ENCODE results near the gene RECQL.
"Not testable (repeated sequence)": the region's sequence is repeated elsewhere in the genome, so short reads cannot be mapped to it uniquely, and the experiment has no call there.

Gene RECQL

DNA sequence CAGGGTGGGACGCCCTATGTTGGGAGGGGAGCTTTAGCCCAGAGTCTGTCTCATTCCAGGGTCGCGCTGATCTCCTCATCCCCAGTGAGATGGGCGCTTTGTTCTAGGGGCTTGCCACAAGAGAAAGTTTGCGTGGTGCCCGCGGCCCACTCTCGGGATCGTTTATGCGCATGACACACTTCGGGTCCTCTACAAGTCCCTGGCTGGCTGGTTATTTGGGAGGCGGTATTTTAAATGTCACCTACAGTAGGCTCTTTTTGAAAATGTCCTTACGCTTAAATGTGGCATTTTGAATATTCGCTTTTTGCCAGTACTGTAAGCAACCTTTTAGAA lies 695 bp upstream of the RECQL start:
- peak; percentile 7 for DNase-seq (ENCODE audit: low spot score)

DNA sequence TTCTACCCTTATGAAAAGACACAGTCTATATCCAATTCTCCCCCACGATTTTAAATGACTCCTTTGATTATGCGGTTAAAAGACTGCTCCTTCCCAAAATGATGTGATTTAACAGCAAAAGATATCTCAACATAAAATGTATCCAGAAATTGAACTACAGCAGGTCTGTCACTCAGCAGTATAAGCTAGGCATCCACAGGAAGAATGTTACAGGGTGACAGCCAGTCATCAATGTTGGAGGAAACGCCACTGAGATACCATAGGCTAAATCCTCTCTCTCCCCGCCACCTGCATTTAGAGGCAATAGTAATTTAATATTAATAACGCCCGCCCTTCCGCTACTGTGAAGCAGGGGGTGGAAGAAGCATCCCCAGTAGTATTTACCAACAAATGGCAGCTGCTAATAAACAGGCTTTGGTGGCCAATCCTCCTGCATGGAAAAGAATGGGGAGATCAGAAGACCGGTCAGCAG lies 613 bp downstream of the RECQL start:
- no peak for DNase-seq (ENCODE audit: low spot score)

- DNase-seq (ENCODE audit: low spot score), result no peak
Observed at GRCh38 chr12:21499765-21500164, 1.7 kb downstream of the RECQL start.

DNA sequence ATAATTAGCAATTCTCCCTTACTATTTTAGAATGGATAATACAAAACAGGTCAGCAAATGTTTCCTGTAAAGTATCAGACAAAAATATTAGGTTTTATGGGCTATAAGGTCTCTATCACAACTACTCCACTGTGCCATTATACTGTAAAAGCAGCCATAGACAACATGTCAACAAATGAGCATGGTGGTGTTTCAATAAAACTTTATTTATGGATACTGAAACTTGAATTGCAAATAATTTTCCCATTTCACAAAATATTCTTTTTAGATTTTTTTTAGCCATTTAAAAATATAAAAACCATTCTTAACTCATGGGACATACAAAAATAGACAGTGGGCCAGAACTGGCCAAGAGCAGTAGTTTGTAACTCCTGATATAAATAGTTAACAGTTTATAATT lies 15.4 kb downstream of the RECQL start:
- DNase-seq (ENCODE audit: low spot score), result no peak

GRCh38 chr12:21483531-21483930 lies 17.9 kb downstream of the RECQL start:
- no peak for DNase-seq (ENCODE audit: low spot score)

GRCh38 chr12:21478756-21479455 lies 22.5 kb downstream of the RECQL start:
- no peak for DNase-seq (ENCODE audit: low spot score)

- DNase-seq (ENCODE audit: low spot score), result no peak
Observed at GRCh38 chr12:21476949-21477348, 24.5 kb downstream of the RECQL start.

GRCh38 chr12:21475552-21475951 lies 25.9 kb downstream of the RECQL start:
- no peak for DNase-seq (ENCODE audit: low spot score)

- DNase-seq (ENCODE audit: low spot score), result no peak
Observed at GRCh38 chr12:21472197-21472823, 29.1 kb downstream of the RECQL start.

DNA sequence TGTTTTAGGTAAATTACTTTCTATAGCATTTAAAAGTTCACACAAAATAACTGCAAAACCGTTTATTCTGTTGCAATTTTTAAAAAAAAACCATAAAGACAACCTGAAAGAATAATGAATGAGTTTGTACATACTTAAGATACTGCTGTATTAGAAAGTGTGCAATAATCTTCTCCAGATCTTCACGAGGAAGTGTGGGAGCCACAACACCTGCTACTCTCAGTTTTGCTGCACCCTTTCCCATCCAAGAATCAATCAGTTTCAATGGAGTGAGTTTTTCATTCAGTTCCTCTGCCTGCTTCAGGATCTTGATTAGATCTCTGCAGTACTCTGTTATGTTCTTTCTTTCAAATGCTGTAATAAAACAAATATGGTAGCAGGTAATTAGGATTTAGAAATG lies 30.1 kb downstream of the RECQL start:
- no peak for DNase-seq (ENCODE audit: low spot score)

DNA sequence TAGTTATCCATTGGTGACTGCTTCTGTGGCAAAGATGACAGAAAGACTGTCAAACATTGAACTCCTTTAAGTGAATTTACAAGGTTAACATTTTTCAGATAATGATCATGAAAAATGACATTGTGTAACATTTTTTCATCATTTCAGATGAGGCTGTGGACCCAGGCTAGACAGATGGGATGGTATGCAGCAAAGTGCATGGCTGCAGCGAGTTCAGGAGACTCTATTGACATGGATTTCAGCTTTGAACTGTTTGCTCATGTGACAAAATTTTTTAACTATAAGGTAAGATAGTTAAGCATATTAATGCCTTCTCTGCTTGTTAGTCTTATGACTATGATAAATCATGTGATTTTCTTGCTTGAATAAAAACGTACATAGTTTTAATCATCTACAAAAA lies 34.1 kb downstream of the RECQL start:
- not testable (repeated sequence) for DNase-seq (ENCODE audit: low spot score)

DNA sequence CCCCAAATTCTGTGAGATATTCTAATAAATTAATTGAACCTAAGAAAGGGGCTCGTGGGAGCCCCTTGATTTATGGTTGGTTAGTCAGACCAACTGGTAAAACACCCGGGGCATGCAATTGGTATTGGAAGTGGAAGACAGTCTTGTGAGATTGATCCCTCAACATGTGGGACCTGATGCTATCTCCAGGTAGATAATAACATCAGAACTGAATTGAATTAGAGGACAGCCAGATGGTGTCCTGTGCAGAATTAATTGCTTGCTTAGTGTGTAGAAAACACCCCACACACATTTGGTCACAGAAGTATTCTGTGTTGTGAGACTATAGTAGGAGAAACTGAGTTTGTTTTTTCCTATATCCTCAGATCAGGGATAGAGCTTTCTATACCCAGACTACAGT lies 42.0 kb downstream of the RECQL start:
- DNase-seq (ENCODE audit: low spot score), result no peak

- DNase-seq (ENCODE audit: low spot score), result no peak
Observed at GRCh38 chr12:21456291-21456780, 45.1 kb downstream of the RECQL start.

- DNase-seq (ENCODE audit: low spot score), result no peak
Observed at GRCh38 chr12:21453312-21453852, 48.1 kb downstream of the RECQL start.

DNA sequence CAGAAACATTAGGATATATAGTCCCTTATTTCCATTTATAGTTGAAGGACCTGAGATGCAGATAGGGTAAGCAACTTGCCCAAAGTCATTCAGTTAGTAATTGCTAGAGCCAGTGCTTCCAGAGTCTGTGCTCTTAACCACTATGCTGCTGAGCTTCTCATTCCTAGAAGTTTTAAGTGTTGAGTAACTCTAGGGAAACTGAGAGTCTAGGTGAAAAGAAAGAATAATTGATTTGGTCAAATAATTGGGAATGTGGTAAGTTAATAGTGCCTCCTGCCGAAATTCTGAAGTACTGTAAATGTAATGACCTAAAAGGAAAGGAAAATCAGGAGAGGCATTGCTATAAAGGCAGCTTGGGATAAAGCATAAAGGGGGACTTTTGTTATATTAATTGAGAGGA lies 49.9 kb downstream of the RECQL start:
- no peak for DNase-seq (ENCODE audit: low spot score)

DNA sequence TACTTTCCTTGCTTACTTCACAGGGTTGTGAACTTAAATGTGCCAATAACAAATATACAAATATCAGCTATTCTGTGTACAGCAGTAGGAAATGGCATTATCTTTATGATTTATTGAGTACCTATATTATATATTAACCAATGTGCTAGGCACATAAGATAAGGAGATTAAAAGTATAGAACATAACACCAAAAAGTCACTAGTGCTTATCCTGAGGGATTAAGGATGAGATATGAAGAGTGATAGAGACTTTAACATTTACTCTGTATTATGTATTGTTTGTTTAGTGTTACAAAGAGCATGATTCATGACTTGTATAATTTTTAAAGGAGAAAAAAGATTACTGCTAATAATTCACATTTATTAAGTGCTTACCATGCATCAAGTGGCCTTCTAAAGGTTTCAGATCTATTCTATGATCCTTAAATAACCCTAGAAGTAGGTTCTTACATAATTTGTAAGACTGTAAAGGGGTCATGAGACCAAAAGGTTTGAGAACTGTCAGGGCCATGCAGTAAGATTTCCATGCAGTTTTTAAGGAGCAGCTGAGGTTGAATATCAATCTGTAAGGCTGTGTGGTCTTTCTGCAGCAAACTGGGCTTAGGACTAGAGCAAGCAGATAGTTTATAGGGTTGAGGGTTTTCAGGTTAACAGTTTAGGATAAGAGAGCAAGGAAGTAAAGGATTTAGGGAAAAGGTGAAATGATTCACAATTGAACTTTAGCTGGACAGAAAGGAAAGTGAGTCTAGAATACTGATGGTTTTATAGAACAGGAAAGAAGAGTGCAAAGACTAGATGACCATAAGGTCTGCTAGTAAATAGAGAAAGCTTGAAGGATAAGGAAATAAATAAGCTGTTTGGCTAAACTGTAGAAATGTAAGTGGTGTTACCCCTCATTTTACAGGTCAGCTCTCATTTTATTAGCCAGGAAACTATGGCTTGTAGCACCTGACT lies 57.0 kb downstream of the RECQL start:
- no peak for DNase-seq (ENCODE audit: low spot score)

GRCh38 chr12:21439347-21439746 lies 62.1 kb downstream of the RECQL start:
- DNase-seq (ENCODE audit: low spot score), result no peak

DNA sequence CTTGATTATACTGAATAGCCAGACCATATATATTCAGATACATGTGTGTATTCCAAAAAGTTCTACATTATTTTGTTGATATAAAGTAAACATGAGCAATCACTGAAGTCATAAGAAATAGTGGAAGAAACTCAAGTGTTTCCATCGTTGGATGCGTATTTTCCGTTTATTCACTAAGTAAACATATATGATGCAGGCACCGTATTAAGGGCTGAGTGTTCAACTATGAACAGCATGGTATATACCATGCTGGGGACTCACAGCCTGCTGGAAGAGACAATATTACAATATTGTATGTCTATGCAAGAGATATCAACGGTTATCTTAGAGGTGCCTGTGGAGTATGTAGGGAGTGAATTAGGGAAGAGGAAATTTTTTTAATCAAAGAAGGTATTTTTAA lies 62.8 kb downstream of the RECQL start:
- no peak for DNase-seq (ENCODE audit: low spot score)

DNA sequence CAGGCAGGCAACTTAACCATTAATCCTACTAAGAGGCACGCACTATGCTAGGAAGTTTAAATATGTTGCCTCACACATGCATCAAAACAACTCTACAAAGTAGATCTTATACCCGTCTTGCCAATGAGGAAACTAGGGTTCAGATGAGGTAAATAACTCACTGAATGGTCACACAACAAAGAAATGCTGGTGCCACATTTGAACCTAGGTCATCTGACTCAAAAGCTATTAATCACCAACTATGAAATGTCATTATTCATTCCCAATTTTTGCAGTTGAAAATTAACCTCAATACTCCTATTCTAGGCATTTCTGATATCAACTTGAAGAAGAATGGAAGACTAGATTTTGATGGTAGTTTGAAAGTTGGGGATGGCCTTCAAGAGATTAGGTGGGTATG lies 66.7 kb downstream of the RECQL start:
- DNase-seq (ENCODE audit: low spot score), result no peak

- DNase-seq (ENCODE audit: low spot score), result no peak
Observed at GRCh38 chr12:21433525-21433924, 67.9 kb downstream of the RECQL start.

DNA sequence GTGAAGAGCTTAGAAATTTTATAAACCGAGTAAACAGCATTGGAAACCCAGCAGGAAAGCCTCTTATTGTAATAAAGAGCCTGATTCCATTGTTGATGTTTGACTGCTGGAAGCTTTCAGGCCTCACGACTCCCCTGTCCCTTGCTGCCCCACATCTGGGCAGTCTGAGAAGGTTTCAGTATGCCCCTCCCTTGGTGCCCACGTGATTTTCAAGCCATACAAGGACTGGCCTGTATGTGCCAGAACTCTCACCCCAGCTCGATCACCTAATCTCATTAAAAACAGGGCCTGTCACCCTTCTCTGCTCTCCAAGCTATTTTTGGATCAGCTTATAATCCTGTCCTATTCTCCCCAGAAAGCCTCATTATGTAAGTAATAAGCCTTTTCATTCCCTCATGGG lies 71.4 kb downstream of the RECQL start:
- DNase-seq (ENCODE audit: low spot score), result no peak

GRCh38 chr12:21428241-21428640 lies 73.2 kb downstream of the RECQL start:
- no peak for DNase-seq (ENCODE audit: low spot score)

Measured in SW480 (cell line).